ENCODE data around the gene ADAM33.

Gene ADAM33

DNA sequence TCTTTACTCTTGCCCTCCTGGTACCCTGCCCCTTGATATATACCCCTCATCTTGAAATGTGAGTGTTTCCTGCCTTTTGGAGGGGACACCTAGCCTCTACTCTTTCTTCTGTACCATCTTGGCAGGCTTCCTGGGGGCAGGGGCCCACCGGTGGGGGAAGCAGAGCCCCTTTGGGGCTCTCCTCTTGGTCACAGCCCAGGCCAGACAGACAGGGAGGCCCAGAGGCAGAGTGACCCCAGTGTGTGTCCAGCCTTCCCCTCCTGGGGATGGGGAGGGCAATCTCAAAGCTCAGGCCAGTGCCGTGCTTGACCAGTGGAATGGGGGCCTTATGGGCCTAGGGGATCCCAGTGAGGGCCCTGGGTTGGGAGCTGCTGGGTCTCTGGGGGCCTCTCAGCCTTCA lies 3.6 kb downstream of the ADAM33 start:
- Histone ChIP-seq H3K27ac (ENCODE audit: insufficient read depth, low read depth, low read length, poor library complexity, severe bottlenecking) (no peak overlapping the region), H3K4me1 (ENCODE audit: control insufficient read depth, insufficient read depth, low read length) (peaks cover 7% of the 10 kb centered on the region), H3K27me3 (ENCODE audit: control insufficient read depth, insufficient read depth, low read length, poor library complexity, severe bottlenecking) (peaks cover 20% of the 10 kb centered on the region), H3K9me3 (ENCODE audit: control insufficient read depth, low read length) (no peaks in the 10 kb centered on the region), H3K36me3 (ENCODE audit: control insufficient read depth, insufficient read depth, low read length) (no peaks in the 10 kb centered on the region), H3K4me3 (ENCODE audit: insufficient read depth, low read depth, low read length) (no peak overlapping the region)
- 85 to 95% methylated on average over 2 of the region's 2 CpGs for WGBS, 2 experiments

DNA sequence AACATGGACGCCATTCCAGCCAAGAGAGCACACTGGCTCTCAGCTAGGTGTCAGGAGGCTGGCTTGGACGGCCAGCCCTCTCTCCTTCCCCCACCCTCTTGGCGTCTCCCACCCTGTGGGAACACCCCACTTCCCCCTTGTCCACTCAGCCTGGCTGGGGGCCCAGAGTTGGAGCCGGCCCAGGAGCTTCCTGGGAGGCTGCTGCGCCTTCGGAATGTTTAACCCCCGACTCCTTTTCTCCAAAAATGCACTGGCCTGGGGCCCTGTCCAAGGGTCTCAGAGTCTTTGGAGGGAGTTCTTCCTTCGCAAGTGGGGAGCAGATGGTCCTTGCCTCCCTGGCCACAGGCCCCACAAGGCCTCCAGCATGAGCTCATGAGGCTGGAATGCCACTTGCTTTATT lies 4.1 kb downstream of the ADAM33 start:
- peaks cover 7% of the 10 kb centered on the region for H3K4me1 ChIP-seq (ENCODE audit: control insufficient read depth, insufficient read depth, low read length)
- WGBS, 2 experiments, result 86 to 87% methylated on average over 8 of the region's 8 CpGs
- H3K27me3 ChIP-seq (ENCODE audit: control insufficient read depth, insufficient read depth, low read length, poor library complexity, severe bottlenecking), result peaks cover 18% of the 10 kb centered on the region
- H3K4me3 ChIP-seq (ENCODE audit: insufficient read depth, low read depth, low read length), result no peak overlapping the region
- H3K27ac ChIP-seq (ENCODE audit: insufficient read depth, low read depth, low read length, poor library complexity, severe bottlenecking), result no peak overlapping the region
- no peaks in the 10 kb centered on the region for H3K9me3 ChIP-seq (ENCODE audit: control insufficient read depth, low read length)
- no peaks in the 10 kb centered on the region for H3K36me3 ChIP-seq (ENCODE audit: control insufficient read depth, insufficient read depth, low read length)

DNA sequence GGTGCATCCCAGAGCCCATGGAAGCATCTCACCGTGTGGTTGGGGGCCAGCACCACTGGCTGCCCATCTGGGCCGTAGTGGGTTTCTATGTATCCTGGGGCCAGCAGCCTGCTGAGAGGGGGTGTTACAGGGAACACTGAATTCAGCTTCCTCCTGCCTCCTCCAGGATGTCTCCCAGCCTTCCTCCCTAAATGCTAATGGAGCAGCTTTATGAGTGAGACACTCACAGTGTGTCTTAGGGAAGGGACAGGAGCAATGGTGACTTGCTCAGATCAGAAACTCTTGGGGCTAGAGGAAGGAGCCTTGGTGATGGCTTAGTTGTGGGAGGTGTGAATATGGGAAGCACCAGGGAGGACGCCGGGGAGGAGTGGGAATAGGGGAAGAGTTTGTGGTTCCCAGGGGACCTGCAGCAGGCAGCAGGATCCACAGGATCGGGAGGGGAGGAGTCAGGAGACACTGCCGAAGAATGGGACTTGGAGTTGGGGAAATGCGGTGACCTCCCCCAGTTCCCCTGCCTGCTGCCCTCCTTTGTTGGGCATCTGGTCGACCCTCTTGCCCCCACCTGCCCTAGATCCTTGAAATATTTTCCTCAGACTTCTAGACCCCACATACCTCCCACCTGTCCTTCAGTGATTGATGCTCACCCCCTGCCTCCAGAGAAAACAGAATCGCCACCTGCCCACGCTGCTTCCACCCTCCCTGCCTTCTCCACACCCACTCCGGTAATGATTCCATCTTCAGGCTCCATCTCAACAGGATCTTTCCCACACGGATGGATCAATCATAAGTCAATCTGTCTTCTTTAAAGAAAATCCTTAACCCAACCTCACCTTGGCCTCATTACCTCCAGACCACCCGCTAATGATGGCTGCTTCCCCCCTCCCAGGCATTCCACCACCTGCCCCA lies 6.6 kb downstream of the ADAM33 start:
- no peak overlapping the region for H3K4me3 ChIP-seq (ENCODE audit: insufficient read depth, low read depth, low read length)
- no peaks in the 10 kb centered on the region for H3K27me3 ChIP-seq (ENCODE audit: control insufficient read depth, insufficient read depth, low read length, poor library complexity, severe bottlenecking)
- no peak overlapping the region for H3K27ac ChIP-seq (ENCODE audit: insufficient read depth, low read depth, low read length, poor library complexity, severe bottlenecking)
- whole genome bisulfite sequencing, 2 experiments, result 76 to 77% methylated on average over 13 of the region's 13 CpGs
- H3K4me1 ChIP-seq (ENCODE audit: control insufficient read depth, insufficient read depth, low read length), result peaks cover 3% of the 10 kb centered on the region
- H3K9me3 ChIP-seq (ENCODE audit: control insufficient read depth, low read length), result no peaks in the 10 kb centered on the region
- no peaks in the 10 kb centered on the region for H3K36me3 ChIP-seq (ENCODE audit: control insufficient read depth, insufficient read depth, low read length)

DNA sequence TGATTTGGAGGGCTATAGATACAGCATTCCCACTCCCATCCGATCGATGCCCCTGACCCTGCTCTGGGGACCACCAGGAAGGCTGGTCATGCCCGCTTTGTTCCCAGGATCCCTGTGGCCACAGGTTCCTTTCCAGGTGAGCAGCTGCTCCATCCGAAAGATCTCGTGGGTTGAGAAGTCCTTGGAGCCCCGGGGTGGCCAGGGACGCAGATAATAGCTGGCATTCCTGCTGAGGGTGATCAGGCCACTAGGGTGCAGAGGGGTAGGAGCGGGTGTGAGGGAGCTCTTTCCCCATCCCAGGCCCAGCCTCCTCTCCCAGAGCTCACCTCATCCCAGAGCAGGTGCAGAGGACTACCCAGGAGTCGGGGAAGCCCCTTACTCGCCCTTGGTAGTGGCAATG lies 7.4 kb downstream of the ADAM33 start:
- no peaks in the 10 kb centered on the region for H3K36me3 ChIP-seq (ENCODE audit: control insufficient read depth, insufficient read depth, low read length)
- no peaks in the 10 kb centered on the region for H3K9me3 ChIP-seq (ENCODE audit: control insufficient read depth, low read length)
- H3K4me1 ChIP-seq (ENCODE audit: control insufficient read depth, insufficient read depth, low read length), result peaks cover 3% of the 10 kb centered on the region
- WGBS, 2 experiments, result 90% methylated on average over 10 of the region's 10 CpGs
- no peak overlapping the region for H3K27ac ChIP-seq (ENCODE audit: insufficient read depth, low read depth, low read length, poor library complexity, severe bottlenecking)
- no peaks in the 10 kb centered on the region for H3K27me3 ChIP-seq (ENCODE audit: control insufficient read depth, insufficient read depth, low read length, poor library complexity, severe bottlenecking)
- H3K4me3 ChIP-seq (ENCODE audit: insufficient read depth, low read depth, low read length), result no peak overlapping the region

DNA sequence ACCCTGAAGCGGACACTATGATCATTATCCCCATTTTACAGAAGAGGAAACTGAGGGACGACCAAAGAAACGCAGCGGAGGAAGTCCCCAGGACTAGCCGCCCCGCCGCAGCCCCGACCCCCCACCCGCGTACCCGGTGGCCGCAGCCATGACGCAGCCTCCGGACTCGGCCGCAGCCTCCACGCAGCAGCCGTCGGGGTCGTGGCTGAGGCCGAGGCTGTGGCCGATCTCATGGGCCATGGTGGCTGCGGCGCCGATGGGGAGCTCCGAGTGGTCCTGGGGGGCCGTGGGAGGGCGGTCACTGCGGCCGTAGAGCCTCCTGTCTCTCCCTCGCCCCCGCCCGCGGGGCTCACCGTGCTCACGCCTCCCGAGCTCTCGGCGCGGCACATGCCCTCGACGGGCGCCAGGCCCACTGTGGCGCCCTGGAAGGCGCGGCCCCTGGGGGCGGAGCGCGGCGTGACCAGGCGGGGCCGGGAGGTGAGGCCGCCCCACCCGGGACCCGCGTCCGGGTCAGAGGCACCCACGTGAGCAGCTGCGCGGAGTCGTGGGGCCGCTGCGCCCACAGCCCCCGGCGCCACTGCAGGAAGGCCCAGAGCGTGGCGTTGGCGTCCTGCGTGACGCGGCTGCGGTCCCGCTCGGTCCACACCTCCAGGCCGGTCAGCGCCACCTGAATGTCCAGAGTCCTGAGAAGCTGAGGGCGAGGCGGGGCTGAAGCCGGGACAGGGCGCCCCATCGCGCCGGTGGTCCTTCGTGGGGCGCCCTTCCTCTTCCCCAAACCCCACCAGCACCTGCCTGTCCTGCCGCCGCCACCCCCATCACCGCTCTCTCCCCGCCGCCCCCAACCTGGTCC lies 8.4 kb downstream of the ADAM33 start:
- 95% methylated on average over 90 of the region's 90 CpGs for WGBS, 2 experiments

DNA sequence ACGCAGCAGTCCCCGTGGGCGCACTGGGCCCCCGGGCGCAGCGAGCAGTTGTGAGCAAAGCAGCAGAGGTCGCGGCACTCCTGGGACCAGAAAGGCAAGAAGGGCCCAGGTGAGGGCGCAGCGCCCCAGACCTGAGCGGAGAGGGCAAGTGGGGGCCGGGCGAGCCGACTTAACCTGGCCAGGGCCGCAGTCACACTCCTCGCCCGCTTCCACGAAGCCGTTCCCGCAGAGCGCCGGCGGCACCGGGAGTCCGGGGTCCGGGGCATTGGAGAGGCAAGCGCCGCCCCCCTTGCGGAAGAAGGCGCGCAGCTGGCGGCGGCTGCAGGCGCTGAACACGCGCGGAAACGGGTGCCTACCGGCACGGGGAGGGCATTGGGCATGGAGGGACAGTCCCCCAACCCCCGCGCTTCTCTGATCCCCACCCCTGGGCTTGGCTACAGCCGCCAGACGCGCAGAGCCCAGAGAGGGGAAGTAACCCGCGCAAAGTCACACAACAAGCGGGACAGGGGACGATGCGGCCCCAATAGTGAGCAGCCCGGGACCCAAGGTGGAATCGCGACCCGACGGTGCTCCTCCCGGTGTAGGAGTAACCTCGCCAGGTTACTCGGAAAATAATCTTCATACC lies 9.2 kb downstream of the ADAM33 start:
- no peaks in the 10 kb centered on the region for H3K9me3 ChIP-seq (ENCODE audit: control insufficient read depth, low read length)
- H3K4me3 ChIP-seq (ENCODE audit: insufficient read depth, low read depth, low read length), result no peak overlapping the region
- peaks cover under 1% of the 10 kb centered on the region for H3K4me1 ChIP-seq (ENCODE audit: control insufficient read depth, insufficient read depth, low read length)
- H3K36me3 ChIP-seq (ENCODE audit: control insufficient read depth, insufficient read depth, low read length), result no peaks in the 10 kb centered on the region
- H3K27me3 ChIP-seq (ENCODE audit: control insufficient read depth, insufficient read depth, low read length, poor library complexity, severe bottlenecking), result no peaks in the 10 kb centered on the region
- WGBS, 2 experiments, result 88 to 91% methylated on average over 58 of the region's 58 CpGs
- no peak overlapping the region for H3K27ac ChIP-seq (ENCODE audit: insufficient read depth, low read depth, low read length, poor library complexity, severe bottlenecking)

More for the DNA sequence above, 8.4 kb downstream of the ADAM33 start:
- Histone ChIP-seq H3K9me3 (ENCODE audit: control insufficient read depth, low read length) (no peaks in the 10 kb centered on the region), H3K27ac (ENCODE audit: insufficient read depth, low read depth, low read length, poor library complexity, severe bottlenecking) (no peak overlapping the region), H3K4me3 (ENCODE audit: insufficient read depth, low read depth, low read length) (no peak overlapping the region), H3K36me3 (ENCODE audit: control insufficient read depth, insufficient read depth, low read length) (no peaks in the 10 kb centered on the region), H3K4me1 (ENCODE audit: control insufficient read depth, insufficient read depth, low read length) (peaks cover 3% of the 10 kb centered on the region), H3K27me3 (ENCODE audit: control insufficient read depth, insufficient read depth, low read length, poor library complexity, severe bottlenecking) (no peaks in the 10 kb centered on the region)

DNA sequence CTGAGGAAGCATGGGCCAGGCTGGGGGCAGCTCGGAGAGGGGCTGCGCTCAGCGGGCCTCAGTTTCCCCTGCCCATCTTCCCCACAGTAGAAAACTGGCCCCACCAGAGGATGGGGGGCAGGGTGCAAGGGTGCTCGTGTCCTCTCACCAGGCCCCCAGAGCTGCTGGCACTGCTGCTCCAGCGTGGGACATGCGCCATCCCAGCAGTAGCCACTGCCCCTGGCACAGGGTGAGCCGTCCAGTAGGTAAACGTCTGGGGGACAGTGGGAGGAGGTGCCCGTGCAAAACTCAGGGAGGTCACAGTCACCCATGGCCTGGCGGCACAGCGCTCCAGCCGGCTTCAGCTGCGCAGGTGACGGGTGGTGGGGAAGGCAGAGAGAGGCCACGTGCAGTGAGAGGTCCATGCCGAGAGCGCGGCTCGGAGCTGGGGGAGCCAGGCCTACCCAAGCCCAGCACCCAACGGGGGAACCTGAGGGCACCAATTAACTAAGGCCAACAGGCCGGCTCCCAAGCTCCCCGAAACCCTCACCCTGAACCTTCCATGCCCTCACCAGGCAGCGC lies 9.7 kb downstream of the ADAM33 start:
- WGBS, 2 experiments, result 92 to 93% methylated on average over 23 of the region's 23 CpGs

DNA sequence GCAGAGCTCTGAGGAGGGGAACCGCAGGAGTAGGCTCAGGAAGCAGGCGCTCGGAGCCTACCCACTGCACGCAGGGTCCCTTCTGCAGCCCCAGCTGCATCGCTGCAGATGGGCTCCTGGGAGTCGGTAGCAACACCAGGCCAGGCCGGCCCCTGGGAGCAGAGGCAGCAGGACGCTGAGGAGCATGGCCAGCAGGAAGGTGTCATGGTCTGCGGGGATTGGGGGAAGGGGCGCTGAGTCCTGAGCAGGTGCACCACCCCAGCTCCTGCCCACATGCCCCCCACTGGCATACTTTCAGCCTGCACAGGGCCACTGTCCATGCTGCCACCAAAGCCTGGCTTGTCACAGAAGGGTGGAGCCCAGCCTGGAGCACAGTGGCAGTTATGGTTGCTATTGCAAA lies 10.9 kb downstream of the ADAM33 start:
- 88 to 93% methylated on average over 10 of the region's 10 CpGs for WGBS, 2 experiments
- no peaks in the 10 kb centered on the region for H3K4me1 ChIP-seq (ENCODE audit: control insufficient read depth, insufficient read depth, low read length)
- H3K4me3 ChIP-seq (ENCODE audit: insufficient read depth, low read depth, low read length), result no peak overlapping the region
- no peaks in the 10 kb centered on the region for H3K9me3 ChIP-seq (ENCODE audit: control insufficient read depth, low read length)
- H3K27me3 ChIP-seq (ENCODE audit: control insufficient read depth, insufficient read depth, low read length, poor library complexity, severe bottlenecking), result no peaks in the 10 kb centered on the region
- H3K36me3 ChIP-seq (ENCODE audit: control insufficient read depth, insufficient read depth, low read length), result no peaks in the 10 kb centered on the region
- no peak overlapping the region for H3K27ac ChIP-seq (ENCODE audit: insufficient read depth, low read depth, low read length, poor library complexity, severe bottlenecking)

More for the DNA sequence above, 9.7 kb downstream of the ADAM33 start:
- Histone ChIP-seq H3K4me1 (ENCODE audit: control insufficient read depth, insufficient read depth, low read length) (no peaks in the 10 kb centered on the region), H3K36me3 (ENCODE audit: control insufficient read depth, insufficient read depth, low read length) (no peaks in the 10 kb centered on the region), H3K27ac (ENCODE audit: insufficient read depth, low read depth, low read length, poor library complexity, severe bottlenecking) (no peak overlapping the region), H3K27me3 (ENCODE audit: control insufficient read depth, insufficient read depth, low read length, poor library complexity, severe bottlenecking) (no peaks in the 10 kb centered on the region), H3K9me3 (ENCODE audit: control insufficient read depth, low read length) (no peaks in the 10 kb centered on the region), H3K4me3 (ENCODE audit: insufficient read depth, low read depth, low read length) (no peak overlapping the region)

DNA sequence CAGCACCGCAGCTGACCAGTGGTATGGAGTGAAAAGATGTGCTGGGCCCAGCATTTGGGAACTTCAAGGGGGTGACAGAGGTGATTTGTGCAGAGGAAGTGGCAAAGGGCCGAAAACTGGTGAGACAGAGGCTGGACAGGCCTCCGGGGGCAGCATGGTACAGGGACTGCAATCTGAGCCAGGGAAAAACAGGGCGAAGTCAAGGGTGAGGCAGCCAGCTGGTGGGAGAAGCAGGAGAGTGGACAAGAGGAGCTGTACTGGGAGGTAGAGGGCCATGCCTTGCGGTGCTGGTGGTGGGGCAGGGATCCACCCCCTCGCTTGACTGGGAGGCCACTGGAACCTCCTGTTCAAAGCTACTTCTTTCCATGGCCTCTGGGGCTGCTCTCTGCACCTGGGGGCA lies 11.3 kb downstream of the ADAM33 start:
- H3K9me3 ChIP-seq (ENCODE audit: control insufficient read depth, low read length), result no peaks in the 10 kb centered on the region
- H3K36me3 ChIP-seq (ENCODE audit: control insufficient read depth, insufficient read depth, low read length), result no peaks in the 10 kb centered on the region
- H3K4me1 ChIP-seq (ENCODE audit: control insufficient read depth, insufficient read depth, low read length), result no peaks in the 10 kb centered on the region
- H3K4me3 ChIP-seq (ENCODE audit: insufficient read depth, low read depth, low read length), result no peak overlapping the region
- no peak overlapping the region for H3K27ac ChIP-seq (ENCODE audit: insufficient read depth, low read depth, low read length, poor library complexity, severe bottlenecking)
- WGBS, 2 experiments, result 70 to 75% methylated on average over 6 of the region's 6 CpGs
- no peaks in the 10 kb centered on the region for H3K27me3 ChIP-seq (ENCODE audit: control insufficient read depth, insufficient read depth, low read length, poor library complexity, severe bottlenecking)

Data from ectodermal cell (in vitro differentiated cells).